Measurements from ENCODE around the gene CSNK1G3. TPM values are rescaled to one million over a fixed set of nuclear protein-coding genes. Genes with fewer than 3 reads are reported as not detected.
"Not testable (repeated sequence)": the region's sequence is repeated elsewhere in the genome, so short reads cannot be mapped to it uniquely, and the experiment has no call there.

The CSNK1G3 gene
- polyA plus RNA-seq, 2 donors, result 6.4 to 7.9 TPM

DNA sequence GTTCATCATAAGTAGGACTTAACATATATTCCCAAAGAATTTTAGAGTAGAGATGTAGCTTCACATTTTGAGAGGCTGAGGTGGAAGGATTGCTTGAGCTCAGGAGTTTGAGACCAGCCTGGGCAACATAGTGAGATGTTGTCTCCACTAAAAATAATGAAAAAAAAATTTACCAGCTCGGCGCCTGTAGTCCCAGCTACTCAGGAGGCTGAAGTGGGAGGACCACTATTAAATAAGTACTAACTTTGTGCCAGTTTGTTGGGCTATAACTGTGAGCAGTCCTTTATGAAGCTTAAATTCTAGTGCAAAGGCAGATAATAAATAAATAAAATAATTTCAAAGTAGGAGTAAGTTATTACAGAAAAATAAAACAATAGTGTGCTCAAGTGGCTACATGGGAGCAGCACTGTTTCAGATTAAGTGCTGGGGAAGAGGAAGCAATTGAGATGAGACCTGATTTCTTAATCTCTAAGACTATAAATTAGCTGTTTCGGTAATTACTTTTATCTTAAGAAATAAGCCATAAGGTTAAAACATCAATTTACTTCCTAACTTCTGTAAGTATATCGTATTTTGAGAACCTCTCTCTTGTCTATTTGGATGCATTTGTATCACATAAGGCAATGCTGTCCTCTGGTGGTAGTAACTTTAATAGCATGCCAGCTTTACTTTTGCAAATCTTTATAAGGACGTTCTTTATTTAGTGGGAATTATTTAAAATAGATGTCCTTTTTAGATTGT lies 98.9 kb downstream of the CSNK1G3 start:
- no peaks in the 10 kb centered on the region for H3K4me1 ChIP-seq (ENCODE audit: control insufficient read depth in 2 of 2, insufficient read depth in 2 of 2, low read length in 1 of 2)
- no peaks in the 10 kb centered on the region for H3K27me3 ChIP-seq (ENCODE audit: control insufficient read depth in 1 of 2, insufficient read depth in 2 of 2, low read length in 2 of 2)
- WGBS, 2 donors, result 43 to 44% methylated on average over 5 of the region's 5 CpGs
- H3K27ac ChIP-seq (ENCODE audit: low read depth in 2 of 2, low read length in 1 of 2), result no peak overlapping the region
- H3K36me3 ChIP-seq (ENCODE audit: control insufficient read depth in 2 of 2, insufficient read depth in 2 of 2, low read length in 1 of 2), result no peaks in the 10 kb centered on the region
- H3K9me3 ChIP-seq (ENCODE audit: control insufficient read depth in 2 of 2, insufficient read depth in 1 of 2, low read depth in 1 of 2, low read length in 1 of 2), result no peaks in the 10 kb centered on the region
- no peak overlapping the region for H3K4me3 ChIP-seq (ENCODE audit: low read depth in 1 of 2, low read length in 2 of 2)

DNA sequence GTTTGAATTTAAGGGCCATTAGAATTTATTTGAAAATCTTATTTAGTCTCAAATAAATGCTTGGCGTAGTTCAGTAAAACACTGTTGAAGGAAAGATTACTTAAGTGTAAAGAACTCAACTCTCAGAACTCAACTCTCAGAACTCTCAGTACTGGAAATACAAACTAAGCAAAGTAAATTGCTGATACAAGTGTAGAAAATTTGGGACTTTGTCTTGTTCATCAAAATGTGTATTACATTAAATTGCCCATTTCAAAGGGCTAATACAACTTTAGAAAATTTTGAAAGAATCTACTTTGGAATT lies 99.4 kb downstream of the CSNK1G3 start:
- Histone ChIP-seq H3K36me3 (ENCODE audit: control insufficient read depth in 2 of 2, insufficient read depth in 2 of 2, low read length in 1 of 2) (no peaks in the 10 kb centered on the region), H3K9me3 (ENCODE audit: control insufficient read depth in 2 of 2, insufficient read depth in 1 of 2, low read depth in 1 of 2, low read length in 1 of 2) (no peaks in the 10 kb centered on the region), H3K4me1 (ENCODE audit: control insufficient read depth in 2 of 2, insufficient read depth in 2 of 2, low read length in 1 of 2) (no peaks in the 10 kb centered on the region), H3K27me3 (ENCODE audit: control insufficient read depth in 1 of 2, insufficient read depth in 2 of 2, low read length in 2 of 2) (no peaks in the 10 kb centered on the region), H3K27ac (ENCODE audit: low read depth in 2 of 2, low read length in 1 of 2) (no peak overlapping the region), H3K4me3 (ENCODE audit: low read depth in 1 of 2, low read length in 2 of 2) (no peak overlapping the region)
- WGBS, 2 donors, result 46 to 60% methylated on average over 1 of the region's 1 CpG

- Histone ChIP-seq H3K4me1 (ENCODE audit: control insufficient read depth in 2 of 2, insufficient read depth in 2 of 2, low read length in 1 of 2) (no peaks in the 10 kb centered on the region), H3K4me3 (ENCODE audit: low read depth in 1 of 2, low read length in 2 of 2) (no peak overlapping the region), H3K36me3 (ENCODE audit: control insufficient read depth in 2 of 2, insufficient read depth in 2 of 2, low read length in 1 of 2) (peaks cover 0 to 2% of the 10 kb centered on the region in 2 donors), H3K9me3 (ENCODE audit: control insufficient read depth in 2 of 2, insufficient read depth in 1 of 2, low read depth in 1 of 2, low read length in 1 of 2) (no peaks in the 10 kb centered on the region), H3K27me3 (ENCODE audit: control insufficient read depth in 1 of 2, insufficient read depth in 2 of 2, low read length in 2 of 2) (no peaks in the 10 kb centered on the region), H3K27ac (ENCODE audit: low read depth in 2 of 2, low read length in 1 of 2) (no peak overlapping the region)
Measured at GRCh38 chr5:123617561-123617960, 105.6 kb downstream of the CSNK1G3 start.

- Histone ChIP-seq H3K4me1 (ENCODE audit: control insufficient read depth in 2 of 2, insufficient read depth in 2 of 2, low read length in 1 of 2) (no peaks in the 10 kb centered on the region), H3K36me3 (ENCODE audit: control insufficient read depth in 2 of 2, insufficient read depth in 2 of 2, low read length in 1 of 2) (no peaks in the 10 kb centered on the region), H3K4me3 (ENCODE audit: low read depth in 1 of 2, low read length in 2 of 2) (no peak overlapping the region), H3K27ac (ENCODE audit: low read depth in 2 of 2, low read length in 1 of 2) (no peak overlapping the region), H3K27me3 (ENCODE audit: control insufficient read depth in 1 of 2, insufficient read depth in 2 of 2, low read length in 2 of 2) (no peaks in the 10 kb centered on the region), H3K9me3 (ENCODE audit: control insufficient read depth in 2 of 2, insufficient read depth in 1 of 2, low read depth in 1 of 2, low read length in 1 of 2) (peaks cover 3 to 6% of the 10 kb centered on the region in 2 donors)
- 76 to 95% methylated on average over 2 of the region's 2 CpGs for WGBS, 2 donors
Measured at GRCh38 chr5:123626051-123626450, 114.1 kb downstream of the CSNK1G3 start.

GRCh38 chr5:123628860-123629544 lies 117.0 kb downstream of the CSNK1G3 start:
- H3K4me1 ChIP-seq (ENCODE audit: control insufficient read depth in 2 of 2, insufficient read depth in 2 of 2, low read length in 1 of 2), result no peaks in the 10 kb centered on the region
- H3K27me3 ChIP-seq (ENCODE audit: control insufficient read depth in 1 of 2, insufficient read depth in 2 of 2, low read length in 2 of 2), result no peaks in the 10 kb centered on the region
- WGBS, 2 donors, result 87 to 94% methylated on average over 10 of the region's 10 CpGs
- peaks cover 3 to 6% of the 10 kb centered on the region in 2 donors for H3K9me3 ChIP-seq (ENCODE audit: control insufficient read depth in 2 of 2, insufficient read depth in 1 of 2, low read depth in 1 of 2, low read length in 1 of 2)
- H3K27ac ChIP-seq (ENCODE audit: low read depth in 2 of 2, low read length in 1 of 2), result no peak overlapping the region
- H3K36me3 ChIP-seq (ENCODE audit: control insufficient read depth in 2 of 2, insufficient read depth in 2 of 2, low read length in 1 of 2), result no peaks in the 10 kb centered on the region
- H3K4me3 ChIP-seq (ENCODE audit: low read depth in 1 of 2, low read length in 2 of 2), result no peak overlapping the region

- H3K4me1 ChIP-seq (ENCODE audit: control insufficient read depth in 2 of 2, insufficient read depth in 2 of 2, low read length in 1 of 2), result no peaks in the 10 kb centered on the region
- no peaks in the 10 kb centered on the region for H3K36me3 ChIP-seq (ENCODE audit: control insufficient read depth in 2 of 2, insufficient read depth in 2 of 2, low read length in 1 of 2)
- H3K4me3 ChIP-seq (ENCODE audit: low read depth in 1 of 2, low read length in 2 of 2), result no peak overlapping the region
- no peaks in the 10 kb centered on the region for H3K27me3 ChIP-seq (ENCODE audit: control insufficient read depth in 1 of 2, insufficient read depth in 2 of 2, low read length in 2 of 2)
- no peak overlapping the region for H3K27ac ChIP-seq (ENCODE audit: low read depth in 2 of 2, low read length in 1 of 2)
- peaks cover 0 to 3% of the 10 kb centered on the region in 2 donors for H3K9me3 ChIP-seq (ENCODE audit: control insufficient read depth in 2 of 2, insufficient read depth in 1 of 2, low read depth in 1 of 2, low read length in 1 of 2)
- WGBS, 2 donors, result 95 to 96% methylated on average over 21 of the region's 21 CpGs
Measured at GRCh38 chr5:123636006-123636405, 124.0 kb downstream of the CSNK1G3 start.

DNA sequence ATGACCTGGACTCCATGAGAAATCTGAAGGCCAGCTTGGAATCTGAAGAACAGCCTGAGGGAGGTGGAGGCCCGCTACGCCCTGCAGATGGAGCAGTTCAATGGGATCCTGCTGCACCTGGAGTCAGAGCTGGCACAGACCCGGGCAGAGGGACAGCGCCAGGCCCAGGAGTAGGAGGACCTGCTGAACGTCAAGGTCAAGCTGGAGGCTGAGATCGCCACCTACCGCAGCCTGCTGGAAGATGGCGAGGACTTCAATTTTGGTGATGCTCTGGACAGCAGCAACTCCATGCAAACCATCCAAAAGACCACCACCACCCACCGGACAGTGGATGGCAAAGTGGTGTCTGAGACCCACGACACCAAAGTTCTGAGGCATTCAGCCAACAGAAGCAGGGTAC lies 125.1 kb downstream of the CSNK1G3 start:
- H3K4me1 ChIP-seq (ENCODE audit: control insufficient read depth in 2 of 2, insufficient read depth in 2 of 2, low read length in 1 of 2); H3K36me3 ChIP-seq (ENCODE audit: control insufficient read depth in 2 of 2, insufficient read depth in 2 of 2, low read length in 1 of 2); H3K9me3 ChIP-seq (ENCODE audit: control insufficient read depth in 2 of 2, insufficient read depth in 1 of 2, low read depth in 1 of 2, low read length in 1 of 2); H3K4me3 ChIP-seq (ENCODE audit: low read depth in 1 of 2, low read length in 2 of 2); H3K27ac ChIP-seq (ENCODE audit: low read depth in 2 of 2, low read length in 1 of 2); H3K27me3 ChIP-seq (ENCODE audit: control insufficient read depth in 1 of 2, insufficient read depth in 2 of 2, low read length in 2 of 2): not testable (repeated sequence)
- WGBS, 2 donors, result 92 to 96% methylated on average over 10 of the region's 10 CpGs

GRCh38 chr5:123639244-123639643 lies 127.3 kb downstream of the CSNK1G3 start:
- H3K27ac ChIP-seq (ENCODE audit: low read depth in 2 of 2, low read length in 1 of 2), result no peak overlapping the region
- no peaks in the 10 kb centered on the region for H3K27me3 ChIP-seq (ENCODE audit: control insufficient read depth in 1 of 2, insufficient read depth in 2 of 2, low read length in 2 of 2)
- no peaks in the 10 kb centered on the region for H3K4me1 ChIP-seq (ENCODE audit: control insufficient read depth in 2 of 2, insufficient read depth in 2 of 2, low read length in 1 of 2)
- no peaks in the 10 kb centered on the region for H3K36me3 ChIP-seq (ENCODE audit: control insufficient read depth in 2 of 2, insufficient read depth in 2 of 2, low read length in 1 of 2)
- 84 to 88% methylated on average over 2 of the region's 2 CpGs for WGBS, 2 donors
- H3K4me3 ChIP-seq (ENCODE audit: low read depth in 1 of 2, low read length in 2 of 2), result no peak overlapping the region
- H3K9me3 ChIP-seq (ENCODE audit: control insufficient read depth in 2 of 2, insufficient read depth in 1 of 2, low read depth in 1 of 2, low read length in 1 of 2), result peaks cover 0 to 3% of the 10 kb centered on the region in 2 donors

GRCh38 chr5:123645024-123645603 lies 133.1 kb downstream of the CSNK1G3 start:
- Histone ChIP-seq H3K36me3 (ENCODE audit: control insufficient read depth in 2 of 2, insufficient read depth in 2 of 2, low read length in 1 of 2) (no peaks in the 10 kb centered on the region), H3K27ac (ENCODE audit: low read depth in 2 of 2, low read length in 1 of 2) (no peak overlapping the region), H3K27me3 (ENCODE audit: control insufficient read depth in 1 of 2, insufficient read depth in 2 of 2, low read length in 2 of 2) (no peaks in the 10 kb centered on the region), H3K9me3 (ENCODE audit: control insufficient read depth in 2 of 2, insufficient read depth in 1 of 2, low read depth in 1 of 2, low read length in 1 of 2) (no peaks in the 10 kb centered on the region), H3K4me3 (ENCODE audit: low read depth in 1 of 2, low read length in 2 of 2) (no peak overlapping the region), H3K4me1 (ENCODE audit: control insufficient read depth in 2 of 2, insufficient read depth in 2 of 2, low read length in 1 of 2) (no peaks in the 10 kb centered on the region)
- WGBS, 2 donors, result 27 to 60% methylated on average over 1 of the region's 1 CpG

GRCh38 chr5:123647066-123647465 lies 135.1 kb downstream of the CSNK1G3 start:
- Histone ChIP-seq H3K36me3 (ENCODE audit: control insufficient read depth in 2 of 2, insufficient read depth in 2 of 2, low read length in 1 of 2) (no peaks in the 10 kb centered on the region), H3K4me3 (ENCODE audit: low read depth in 1 of 2, low read length in 2 of 2) (no peak overlapping the region), H3K4me1 (ENCODE audit: control insufficient read depth in 2 of 2, insufficient read depth in 2 of 2, low read length in 1 of 2) (no peaks in the 10 kb centered on the region), H3K9me3 (ENCODE audit: control insufficient read depth in 2 of 2, insufficient read depth in 1 of 2, low read depth in 1 of 2, low read length in 1 of 2) (no peaks in the 10 kb centered on the region), H3K27ac (ENCODE audit: low read depth in 2 of 2, low read length in 1 of 2) (no peak overlapping the region), H3K27me3 (ENCODE audit: control insufficient read depth in 1 of 2, insufficient read depth in 2 of 2, low read length in 2 of 2) (no peaks in the 10 kb centered on the region)
- 79 to 87% methylated on average over 1 of the region's 1 CpG for WGBS, 2 donors

Data from esophagus (tissue), 2 donors.